Measurements from ENCODE around the gene PRELP. TPM values are rescaled to one million over a fixed set of nuclear protein-coding genes. Genes with fewer than 3 reads are reported as not detected.

The PRELP gene
- total and polyA plus RNA-seq, 10 of the 15 experiments (the other 5 are each of a cell fraction or from before 2014, with no cell fraction given): 0.03 to 0.05 TPM; not detected in 8

- no peaks in the 10 kb centered on the region for H3K4me1 ChIP-seq (ENCODE audit: control insufficient read depth, insufficient read depth, low read length)
- DNase-seq (ENCODE audit: low read depth, low spot score) (no peak), ATAC-seq (no peak), FAIRE-seq (no peak)
- ChIA-PET CTCF (interaction anchor here (0.6 to 8.6 kb wide), 33 partner anchors 10 to 860 kb away, joined by 3 to 175 read pairs (median 4); partner anchors contain the start of genes ATP2B4 and OPTC), POLR2A (interaction anchor here (0.6 kb wide), 1 partner anchor 278 kb away, joined by 3 read pairs; no protein-coding TSS in a partner anchor), RAD21 (ENCODE audit: unreplicated experiment) (interaction anchor here (1.0 to 5.4 kb wide), 7 partner anchors 16 to 237 kb away, joined by 3 to 64 read pairs (median 5); no protein-coding TSS in a partner anchor), SMC1A (ENCODE audit: uncharacterized antibody, unreplicated experiment) (interaction anchor here (0.6 to 7.7 kb wide), 17 partner anchors 10 to 297 kb away, joined by 3 to 100 read pairs (median 5); partner anchors contain the start of genes ATP2B4 and OPTC)
- no peaks in the 10 kb centered on the region for H4K20me1 ChIP-seq (ENCODE audit: control insufficient read depth, insufficient read depth)
- no peak for TF ChIP-seq POLR2AphosphoS2 (IDR thresholded peaks at IDR 0.05; ENCODE audit: low read depth, low read length)
- no peak overlapping the region for H3K9ac ChIP-seq (ENCODE audit: control insufficient read depth, insufficient read depth, low read length)
- no TSS peak for BruUV-seq (replicated peaks)
- no peaks in the 10 kb centered on the region for H3K9me3 ChIP-seq (replicated peaks; ENCODE audit: control insufficient read depth, insufficient read depth, low read length)
- WGBS (ENCODE audit: insufficient coverage, insufficient replicate concordance, low lambda C conversion rate, missing lambda C conversion rate): 40% methylated on average over 3 of the region's 3 CpGs
- in situ Hi-C loops (cut with MboI) (no loop called here), intact Hi-C loops (cut with micrococcal nuclease; ENCODE audit: unreplicated experiment) (loop anchor here (1.0 to 5.0 kb wide), 2 partner anchors 123 to 198 kb away; partner anchors contain the start of gene ATP2B4)
- no peak overlapping the region for H3K27ac ChIP-seq (ENCODE audit: control insufficient read depth, insufficient read depth)
- no peaks in the 10 kb centered on the region for H3K36me3 ChIP-seq (ENCODE audit: control insufficient read depth in 2 of 2, insufficient read depth in 2 of 2, low read length in 1 of 2)
- H3K79me2 ChIP-seq (ENCODE audit: control insufficient read depth, insufficient read depth, low read length): no peaks in the 10 kb centered on the region
- no peak overlapping the region for H3K4me2 ChIP-seq (ENCODE audit: control insufficient read depth, insufficient read depth)
- no peaks in the 10 kb centered on the region for H3K27me3 ChIP-seq (replicated peaks in 1 of 2; ENCODE audit: control insufficient read depth in 2 of 2, insufficient read depth in 2 of 2, low read length in 1 of 2)
- no peak overlapping the region for H3K4me3 ChIP-seq
- no peak overlapping the region for H2AFZ ChIP-seq (ENCODE audit: control insufficient read depth, low read depth, low read length)
Observed at GRCh38 chr1:203503836-203504235, 28.2 kb downstream of the PRELP start.

- ATAC-seq (peak; percentile 93), DNase-seq (ENCODE audit: low read depth, low spot score) (peak; percentile 20), FAIRE-seq (no peak)
- Histone ChIP-seq H3K27ac (ENCODE audit: control insufficient read depth, insufficient read depth) (no peak overlapping the region), H3K36me3 (ENCODE audit: control insufficient read depth in 2 of 2, insufficient read depth in 2 of 2, low read length in 1 of 2) (no peaks in the 10 kb centered on the region), H3K27me3 (replicated peaks in 1 of 2; ENCODE audit: control insufficient read depth in 2 of 2, insufficient read depth in 2 of 2, low read length in 1 of 2) (no peaks in the 10 kb centered on the region; a peak in 1 of 4 replicates), H3K79me2 (ENCODE audit: control insufficient read depth, insufficient read depth, low read length) (no peaks in the 10 kb centered on the region), H2AFZ (ENCODE audit: control insufficient read depth, low read depth, low read length) (no peak overlapping the region), H3K9me3 (replicated peaks; ENCODE audit: control insufficient read depth, insufficient read depth, low read length) (no peaks in the 10 kb centered on the region), H3K4me2 (ENCODE audit: control insufficient read depth, insufficient read depth) (no peak overlapping the region), H4K20me1 (ENCODE audit: control insufficient read depth, insufficient read depth) (no peaks in the 10 kb centered on the region), H3K4me3 (no peak overlapping the region), H3K9ac (ENCODE audit: control insufficient read depth, insufficient read depth, low read length) (no peak overlapping the region), H3K4me1 (ENCODE audit: control insufficient read depth, insufficient read depth, low read length) (no peaks in the 10 kb centered on the region)
- 10% methylated on average over 12 of the region's 12 CpGs for WGBS (ENCODE audit: insufficient coverage, insufficient replicate concordance, low lambda C conversion rate, missing lambda C conversion rate)
- BruUV-seq (replicated peaks): no TSS peak
- ChIA-PET CTCF (interaction anchor here (0.6 to 8.6 kb wide), 39 partner anchors 11 to 859 kb away, joined by 3 to 175 read pairs (median 4); partner anchors contain the start of genes ATP2B4 and OPTC), SMC1A (ENCODE audit: uncharacterized antibody, unreplicated experiment) (interaction anchor here (0.8 to 7.7 kb wide), 18 partner anchors 11 to 296 kb away, joined by 3 to 100 read pairs (median 4); partner anchors contain the start of genes ATP2B4 and OPTC), RAD21 (ENCODE audit: unreplicated experiment) (interaction anchor here (0.6 to 5.4 kb wide), 11 partner anchors 17 to 237 kb away, joined by 3 to 64 read pairs (median 4); no protein-coding TSS in a partner anchor), POLR2A (no interaction called here)
- in situ Hi-C loops (cut with MboI) (loop anchor here (5.0 kb wide), 1 partner anchor 198 kb away; no protein-coding TSS in a partner anchor), intact Hi-C loops (cut with micrococcal nuclease; ENCODE audit: unreplicated experiment) (loop anchor here (1.0 to 5.0 kb wide), 2 partner anchors 123 to 198 kb away; partner anchors contain the start of gene ATP2B4)
- TF ChIP-seq MXI1 (IDR thresholded peaks at IDR 0.05; ENCODE audit: low read depth, low read length) (no peak), CTCF (IDR thresholded peaks at IDR 0.05 in 2 of 3, conservative IDR thresholded peaks at IDR 0.05 in 1 of 3; ENCODE audit: control insufficient read depth in 2 of 3, extremely low read depth in 1 of 3, insufficient read depth in 1 of 3, low read depth in 3 of 3, low read length in 3 of 3) (peak; percentile 72 to 73 (median 72)), YY1 (IDR thresholded peaks at IDR 0.05; ENCODE audit: low read depth, low read length) (0 out of 2 replicates have a peak, but pooled peaks have one; percentile 50), ELK1 (IDR thresholded peaks at IDR 0.05; ENCODE audit: low read depth, low read length) (no peak), ATF2 (IDR thresholded peaks at IDR 0.05; ENCODE audit: low read length) (no peak), BHLHE40 (IDR thresholded peaks at IDR 0.05; ENCODE audit: borderline replicate concordance in 1 of 2, low read depth in 2 of 2, low read length in 1 of 2) (0 out of 4 replicates have a peak, but pooled peaks of 1 of the 2 experiments have one; percentile 12), SMC3 (IDR thresholded peaks at IDR 0.05; ENCODE audit: borderline replicate concordance, low read length) (peak; percentile 92)
Observed at GRCh38 chr1:203504400-203505250, 29.0 kb downstream of the PRELP start.

Data from GM12878 (cell line).